ENCODE measurements around the gene EEF1AKMT3. TPM values are rescaled to one million over a fixed set of nuclear protein-coding genes. Genes with fewer than 3 reads are reported as not detected.
A peak's percentile ranks its signal among the peaks of the same experiment; 100 is the strongest.

Gene EEF1AKMT3
- total and polyA plus RNA-seq, 8 donors: 3.3 to 61.4 (median 9.2) TPM

- intact Hi-C loops (cut with DNase I; ENCODE audit: low total_unique reads): no loop called here
- DNase-seq: peak in 1 of 2 donors; percentile 74
- 15 to 36% (median 21%) methylated on average over 41 to 49 of the region's 49 CpGs for WGBS, 5 donors
- no peaks in the 10 kb centered on the region for H3K9me3 ChIP-seq
- peak overlapping the region in 2 of 4 donors; percentile 11 to 13 for H3K4me3 ChIP-seq
- TF ChIP-seq EP300 (IDR thresholded peaks at IDR 0.05): no peak
- no peak for TF ChIP-seq POLR2A (IDR thresholded peaks at IDR 0.05)
- no peak for TF ChIP-seq POLR2AphosphoS5 (IDR thresholded peaks at IDR 0.05)
- TF ChIP-seq CTCF (IDR thresholded peaks at IDR 0.05): no peak
- H3K27me3 ChIP-seq: peaks cover 16 to 96% (median 62%) of the 10 kb centered on the region in 3 donors
- H3K36me3 ChIP-seq: peaks cover 0 to 31% (median 2%) of the 10 kb centered on the region in 4 donors
- H3K4me1 ChIP-seq: peaks cover 32 to 53% (median 41%) of the 10 kb centered on the region in 4 donors
- H3K27ac ChIP-seq: no peak overlapping the region
Observed at GRCh38 chr12:57735952-57736740, 36.3 kb upstream of the EEF1AKMT3 start.

- no peak for TF ChIP-seq POLR2AphosphoS5 (IDR thresholded peaks at IDR 0.05)
- no peak for DNase-seq
- H3K9me3 ChIP-seq: no peaks in the 10 kb centered on the region
- peaks cover 16 to 97% (median 62%) of the 10 kb centered on the region in 3 donors for H3K27me3 ChIP-seq
- H3K4me1 ChIP-seq: peaks cover 32 to 53% (median 41%) of the 10 kb centered on the region in 4 donors
- no peak overlapping the region for H3K27ac ChIP-seq
- H3K4me3 ChIP-seq: peak overlapping the region in 3 of 4 donors; percentile 37 to 48 (median 38)
- peaks cover 0 to 26% (median 2%) of the 10 kb centered on the region in 4 donors for H3K36me3 ChIP-seq
- WGBS, 5 donors: 12 to 26% (median 20%) methylated on average over 26 to 31 of the region's 31 CpGs
- intact Hi-C loops (cut with DNase I; ENCODE audit: low total_unique reads): no loop called here
Observed at GRCh38 chr12:57736741-57737466, 35.5 kb upstream of the EEF1AKMT3 start.

GRCh38 chr12:57737467-57738460 lies 34.6 kb upstream of the EEF1AKMT3 start:
- Histone ChIP-seq H3K27me3 (peaks cover 16 to 100% (median 62%) of the 10 kb centered on the region in 3 donors), H3K4me3 (peak overlapping the region; percentile 30 to 48 (median 38)), H3K9me3 (no peaks in the 10 kb centered on the region), H3K4me1 (peaks cover 32 to 60% (median 41%) of the 10 kb centered on the region in 4 donors), H3K27ac (no peak overlapping the region), H3K36me3 (peaks cover 0 to 18% (median under 1%) of the 10 kb centered on the region in 4 donors)
- TF ChIP-seq POLR2AphosphoS5 (IDR thresholded peaks at IDR 0.05): no peak
- TF ChIP-seq EP300 (IDR thresholded peaks at IDR 0.05): no peak
- no peak for TF ChIP-seq CTCF (IDR thresholded peaks at IDR 0.05)
- no peak for TF ChIP-seq POLR2A (IDR thresholded peaks at IDR 0.05)
- DNase-seq: peak in 1 of 2 donors; percentile 67
- 13 to 31% (median 25%) methylated on average over 12 to 110 of the region's 110 CpGs for WGBS, 5 donors
- intact Hi-C loops (cut with DNase I; ENCODE audit: low total_unique reads): no loop called here

GRCh38 chr12:57738661-57739237 lies 33.7 kb upstream of the EEF1AKMT3 start, which contains the start of gene AGAP2:
Gene AGAP2 (minus strand): TSS chr12:57738742. CDS start chr12:57738246, 496 bp downstream.
- intact Hi-C loops (cut with DNase I; ENCODE audit: low total_unique reads): no loop called here
- Histone ChIP-seq H3K27me3 (peaks cover 16 to 98% (median 62%) of the 10 kb centered on the region in 3 donors), H3K4me3 (peak within 1 kb of the TSS; percentile 30 to 48 (median 38)), H3K27ac (no peak within 1 kb of the TSS), H3K36me3 (peaks cover 0 to 8% (median 0%) of the 10 kb centered on the region in 4 donors), H3K9me3 (no peaks in the 10 kb centered on the region), H3K4me1 (peaks cover 32 to 60% (median 41%) of the 10 kb centered on the region in 4 donors)
- DNase-seq: peak in 1 of 2 donors; percentile 71
- 14 to 49% (median 18%) methylated on average over 24 to 36 of the region's 36 CpGs for WGBS, 5 donors
- no peak for TF ChIP-seq POLR2A (IDR thresholded peaks at IDR 0.05)
- TF ChIP-seq POLR2AphosphoS5 (IDR thresholded peaks at IDR 0.05): no peak
- no peak for TF ChIP-seq EP300 (IDR thresholded peaks at IDR 0.05)
- TF ChIP-seq CTCF (IDR thresholded peaks at IDR 0.05): no peak

Data from stomach (tissue), 9 donors.